Fibroblast of skin of left quadriceps (primary cell): Measurements from ENCODE around the gene LAMA2.

ENCODE experiments used
- DNase-seq, 2 experiments: peaks; one replicate each; pipeline ENCODE4 v3.0.0-alpha.2; 2013; ENCODE audit warnings: low read depth in 2 of 2

Gene LAMA2

GRCh38 chr6:129177801-129178200, 294.9 kb downstream of the LAMA2 start:
- no peak for DNase-seq

- DNase-seq, result no peak
These were observed 296.3 kb downstream of the LAMA2 start for GRCh38 chr6:129179283-129179682.

- DNase-seq, result no peak
These were observed 298.1 kb downstream of the LAMA2 start for GRCh38 chr6:129181001-129181400.

GRCh38 chr6:129183187-129183591, 300.3 kb downstream of the LAMA2 start:
- DNase-seq, result no peak

DNA sequence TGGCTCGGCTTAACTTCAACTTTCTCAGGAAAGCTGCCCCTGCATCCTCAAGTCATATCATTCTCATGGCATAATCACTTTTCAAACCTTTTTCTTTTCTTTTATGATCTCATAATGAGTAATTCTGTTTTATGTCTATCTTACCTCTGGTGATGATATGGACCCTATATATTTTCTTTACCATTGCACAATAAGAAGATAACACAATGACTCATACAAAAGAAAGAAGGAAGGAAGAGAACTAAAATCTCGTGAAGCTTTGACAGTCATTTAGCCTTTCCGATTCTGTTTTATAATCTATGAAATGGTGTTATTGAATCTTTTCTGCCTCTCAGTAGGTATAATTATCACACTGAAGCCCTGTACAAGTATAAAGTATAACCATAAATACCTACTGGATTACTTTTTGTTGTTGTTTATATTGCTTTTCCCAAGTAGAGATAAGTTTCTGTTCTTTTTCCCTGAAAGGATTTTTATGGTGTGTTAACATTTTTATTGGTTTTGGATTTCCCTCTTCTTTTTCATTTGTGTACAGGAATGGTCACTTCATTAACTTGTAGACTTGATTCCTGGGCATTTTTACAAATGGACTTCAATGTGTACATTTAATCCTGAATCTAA, 300.9 kb downstream of the LAMA2 start:
- DNase-seq, result no peak

DNA sequence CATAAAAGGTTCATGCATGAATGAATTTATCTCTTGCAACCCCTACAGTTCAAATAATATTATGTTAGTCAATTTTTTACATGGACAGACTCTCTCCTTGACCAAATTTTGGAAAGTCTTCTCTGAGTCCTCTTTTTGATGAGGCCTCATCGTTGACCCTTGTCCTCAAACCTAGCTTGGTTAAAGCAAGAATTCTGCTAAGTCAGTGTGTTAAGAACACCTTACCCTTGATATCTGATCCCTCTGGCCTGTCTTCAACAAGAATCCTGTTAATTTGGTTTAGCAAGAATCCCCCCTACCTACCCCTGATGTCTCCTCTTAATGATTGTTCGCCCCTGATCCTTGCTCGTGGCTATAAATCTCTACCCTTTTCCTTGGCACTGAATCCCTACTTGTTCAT, 301.4 kb downstream of the LAMA2 start:
- no peak for DNase-seq

DNA sequence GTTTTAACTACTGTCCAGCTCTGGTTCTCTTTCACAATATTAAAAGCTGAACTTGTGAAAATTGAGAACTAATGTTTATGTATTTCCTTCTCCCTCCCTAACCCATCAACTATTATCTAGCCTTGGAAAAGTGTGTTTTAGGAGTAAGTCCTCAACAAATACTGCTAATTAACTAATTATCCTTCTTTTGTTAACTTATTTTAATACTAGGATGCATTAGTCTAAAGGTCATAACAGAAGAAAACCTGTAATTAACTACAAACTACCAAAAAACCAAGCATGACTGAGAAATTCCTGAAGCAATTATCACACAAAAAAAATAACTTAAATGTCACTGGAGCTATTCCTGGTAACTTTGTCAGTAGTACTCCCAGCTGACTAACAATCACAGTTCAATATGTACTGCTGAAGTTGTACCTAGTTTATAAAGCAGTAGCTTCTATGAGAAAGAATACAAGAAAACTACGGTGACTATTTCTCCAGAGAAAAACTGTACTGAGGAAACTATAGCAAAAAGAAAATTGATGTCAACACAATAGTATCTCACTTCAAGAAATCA, 301.9 kb downstream of the LAMA2 start:
- DNase-seq, result no peak

- DNase-seq, result peak; percentile 73 to 77
These were observed 304.1 kb downstream of the LAMA2 start for GRCh38 chr6:129186988-129187387.

GRCh38 chr6:129188306-129188705, 305.4 kb downstream of the LAMA2 start:
- no peak for DNase-seq

GRCh38 chr6:129188795-129189194, 305.9 kb downstream of the LAMA2 start:
- no peak for DNase-seq

DNA sequence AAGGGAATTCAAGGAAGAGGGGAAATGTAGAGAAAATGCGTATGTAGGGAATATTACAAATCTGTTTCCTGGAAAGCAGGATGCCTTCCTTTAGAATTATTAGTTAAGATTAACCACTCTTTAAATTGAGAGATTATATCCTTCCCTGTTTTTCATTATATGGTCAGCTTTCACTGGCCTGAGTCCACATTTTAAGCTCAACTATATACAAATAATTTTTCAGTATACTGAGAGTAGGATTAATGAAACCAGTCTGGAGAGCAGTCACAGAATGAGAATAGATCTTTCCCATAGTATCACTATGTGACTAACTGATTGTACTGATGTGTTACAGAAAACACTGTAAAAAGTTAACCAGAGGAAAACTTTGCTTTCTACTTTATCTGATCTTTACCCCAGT, 306.3 kb downstream of the LAMA2 start:
- DNase-seq, result no peak

DNA sequence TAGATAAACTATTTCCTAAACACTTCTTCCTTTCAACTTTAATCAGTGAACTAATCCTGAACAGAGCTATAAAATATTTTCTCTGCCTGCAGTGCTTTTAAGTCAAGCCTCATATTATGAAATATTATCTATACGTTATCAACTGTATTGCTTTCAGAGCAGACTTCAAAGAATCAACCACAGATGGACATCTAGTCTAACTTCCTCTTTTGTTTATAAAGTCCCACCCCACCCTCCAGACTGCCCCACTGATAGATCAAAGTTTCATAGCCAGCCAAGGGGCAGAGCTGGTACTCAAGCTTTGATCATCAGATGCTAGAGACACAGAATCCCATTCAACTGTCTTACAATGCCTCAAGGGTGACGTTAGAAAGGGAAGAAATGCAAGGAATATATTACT, 308.3 kb downstream of the LAMA2 start:
- DNase-seq, result no peak

DNA sequence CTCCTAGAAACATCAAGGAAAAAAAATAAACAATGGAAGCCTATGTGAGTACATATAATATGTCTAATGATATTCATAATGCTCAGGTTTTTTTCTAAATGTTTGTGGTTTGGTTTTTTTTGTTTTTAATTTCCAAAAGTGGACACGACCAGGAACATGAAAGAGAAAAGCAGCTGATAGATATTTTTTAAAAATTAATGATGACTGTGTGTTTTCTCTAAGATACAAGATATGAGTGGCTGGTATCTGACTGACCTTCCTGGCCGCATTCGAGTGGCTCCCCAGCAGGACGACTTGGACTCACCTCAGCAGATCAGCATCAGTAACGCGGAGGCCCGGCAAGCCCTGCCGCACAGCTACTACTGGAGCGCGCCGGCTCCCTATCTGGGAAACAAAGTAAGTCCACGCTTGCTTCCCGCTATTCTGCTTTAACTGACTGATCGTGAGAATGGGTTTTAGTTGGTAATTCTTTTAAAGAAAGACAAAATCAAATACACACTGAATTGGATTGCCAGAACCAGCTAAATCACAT, 309.6 kb downstream of the LAMA2 start:
- DNase-seq, result no peak

GRCh38 chr6:129194306-129194941, 311.5 kb downstream of the LAMA2 start:
- no peak for DNase-seq

DNA sequence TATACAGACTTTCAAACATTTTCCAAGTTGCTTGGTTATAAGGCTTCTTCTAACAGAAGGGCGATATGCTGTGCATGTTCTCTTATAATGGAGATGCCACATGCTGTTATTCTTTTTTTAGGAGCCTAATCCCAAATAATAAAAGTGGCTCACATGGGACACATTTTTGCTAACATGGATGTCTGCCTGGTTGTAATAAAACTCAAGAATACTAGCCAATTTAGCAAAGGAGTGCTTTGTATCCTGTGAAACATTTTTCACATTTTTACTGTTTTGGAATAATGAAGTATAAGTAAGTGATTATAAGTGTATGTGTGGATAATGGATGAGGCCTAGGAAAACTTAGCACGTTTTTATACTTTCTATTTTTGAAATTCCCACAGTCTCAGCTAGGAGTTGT, 312.2 kb downstream of the LAMA2 start:
- DNase-seq, result no peak

DNA sequence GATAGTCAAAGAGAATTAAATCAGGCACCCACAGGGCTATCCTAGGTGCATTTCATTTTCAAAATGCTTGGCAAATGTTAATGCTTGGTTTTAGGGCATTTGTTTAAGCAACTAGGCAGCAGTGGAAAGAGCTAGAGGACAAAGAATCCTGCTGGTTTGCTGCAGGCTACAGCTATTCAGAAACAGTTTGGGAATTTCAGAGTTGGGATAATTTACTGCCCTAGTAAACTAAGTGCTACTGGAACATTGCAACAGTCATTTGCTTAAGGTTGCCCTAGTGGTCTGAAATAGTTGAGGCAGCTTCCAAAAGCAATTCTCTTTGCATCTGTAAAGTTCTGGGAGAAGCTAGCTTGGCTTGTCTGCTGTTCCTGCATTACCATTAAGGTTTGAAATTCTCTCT, 312.7 kb downstream of the LAMA2 start:
- no peak for DNase-seq

DNA sequence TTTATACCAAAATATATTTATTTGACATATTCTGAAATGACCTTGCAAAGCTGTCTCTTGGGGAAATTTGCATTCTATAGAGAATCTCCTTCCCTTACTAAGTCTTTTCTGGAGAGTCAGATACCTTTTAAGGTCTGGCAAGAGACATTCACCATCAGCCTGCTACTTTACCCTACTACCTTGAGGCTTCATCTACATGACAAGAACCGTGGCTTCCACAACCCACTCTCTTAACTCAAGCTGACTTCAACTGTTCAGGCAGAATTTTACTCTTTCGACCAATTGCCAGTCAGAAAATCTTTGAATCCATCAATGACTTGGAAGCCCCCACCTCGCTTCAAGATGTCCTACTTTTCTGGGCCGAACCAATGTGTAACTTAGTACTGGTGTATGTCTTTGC, 314.2 kb downstream of the LAMA2 start:
- DNase-seq, result no peak

DNA sequence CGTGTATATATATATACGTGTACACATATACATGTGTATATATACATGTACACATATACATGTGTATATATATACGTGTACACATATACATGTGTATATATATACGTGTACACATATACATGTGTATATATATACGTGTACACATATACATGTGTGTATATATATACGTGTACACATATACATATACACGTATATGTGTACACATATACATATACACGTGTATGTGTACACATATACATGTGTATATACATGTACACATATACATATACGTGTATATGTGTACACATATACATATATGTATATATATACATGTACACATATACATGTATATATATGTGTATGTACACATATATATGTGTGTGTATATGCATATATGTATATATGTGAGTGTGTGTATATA, 317.2 kb downstream of the LAMA2 start:
- DNase-seq, result no peak

DNA sequence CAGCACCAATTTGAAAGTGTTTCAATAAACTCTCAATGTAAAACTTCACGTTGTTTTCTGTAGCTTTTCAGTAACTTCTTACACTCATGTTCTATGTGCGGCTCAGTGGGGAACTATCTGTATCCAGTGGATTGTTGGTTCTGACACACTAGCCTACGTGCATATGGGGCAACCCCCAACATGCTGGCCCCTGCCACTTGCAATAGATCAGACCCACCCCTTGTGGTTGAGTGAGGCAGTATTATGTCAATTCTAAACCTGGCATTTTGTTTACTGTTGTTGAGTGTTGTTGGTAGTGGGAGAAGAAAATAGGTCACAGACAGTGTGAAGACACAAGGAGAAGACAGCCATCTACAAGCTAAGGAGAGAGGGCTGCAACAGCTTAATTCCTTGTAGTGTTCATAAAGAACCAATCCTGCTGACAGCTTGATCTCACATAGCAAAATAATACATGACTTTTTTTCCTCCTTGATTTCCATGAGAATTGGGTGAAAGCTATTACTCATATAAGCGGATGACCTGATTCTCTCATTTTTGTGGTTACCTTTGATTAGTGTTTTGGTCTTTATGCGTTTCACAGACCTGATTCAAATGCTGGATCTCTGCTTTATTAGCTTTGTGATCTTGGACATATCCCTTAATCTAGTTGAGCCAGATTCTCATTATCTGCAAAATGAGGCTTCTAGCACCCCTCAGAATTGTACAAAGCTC, 320.4 kb downstream of the LAMA2 start:
- DNase-seq, result no peak

GRCh38 chr6:129206821-129207220, 323.9 kb downstream of the LAMA2 start:
- no peak for DNase-seq

GRCh38 chr6:129207832-129208231, 324.9 kb downstream of the LAMA2 start:
- no peak for DNase-seq

DNA sequence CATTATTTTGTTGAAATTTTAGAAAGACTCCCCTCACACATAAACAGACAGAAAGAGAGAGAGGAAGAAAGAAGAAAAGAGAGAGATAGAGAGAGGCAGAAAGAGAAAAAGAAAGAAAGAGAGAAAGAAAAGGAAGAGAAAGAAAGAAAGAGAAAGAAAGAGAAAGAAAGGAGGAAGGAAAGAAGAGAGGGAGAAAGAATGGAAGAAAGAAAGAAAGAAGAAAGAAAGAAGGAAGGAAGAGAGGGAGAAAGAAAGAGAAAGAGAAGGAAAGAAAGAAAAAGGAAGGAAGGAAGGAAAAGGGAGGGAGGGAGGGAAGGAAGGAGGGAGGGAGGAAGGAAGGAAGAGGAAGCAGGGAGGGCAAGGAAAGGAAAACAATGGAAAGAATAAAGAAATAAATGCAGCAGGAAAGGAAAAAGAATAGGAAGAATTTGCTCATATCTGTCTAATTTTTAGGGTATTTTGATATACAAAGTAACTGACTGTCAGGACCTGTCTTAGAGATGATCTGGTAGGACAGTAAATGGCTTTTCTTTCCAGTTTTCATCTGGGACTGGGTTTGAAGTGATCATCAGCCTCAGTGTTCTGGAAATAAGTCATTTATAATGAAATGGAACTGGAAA, 325.6 kb downstream of the LAMA2 start:
- no peak for DNase-seq
